GM19324 (cell line): ENCODE results near the gene MINDY4.

Experiments
- ATAC-seq: cut with Tn5 transposase; IDR thresholded peaks from one replicate; pipeline ENCODE4 v1.9.1; 2021; ENCODE audit warnings: mild to moderate bottlenecking, moderate library complexity; ENCODE audit not compliant: unreplicated experiment, low FRiP score

MINDY4 gene

GRCh38 chr7:30894866-30895605 is 123.8 kb downstream of the MINDY4 start:
- no peak for ATAC-seq

- ATAC-seq: no peak
These were observed 124.8 kb downstream of the MINDY4 start for GRCh38 chr7:30896036-30896435.

- no peak for ATAC-seq
These were observed 125.8 kb downstream of the MINDY4 start for GRCh38 chr7:30896783-30897637.

GRCh38 chr7:30897770-30898169 is 126.6 kb downstream of the MINDY4 start:
- no peak for ATAC-seq

- ATAC-seq: no peak
These were observed 127.2 kb downstream of the MINDY4 start for GRCh38 chr7:30898411-30898810.

GRCh38 chr7:30899066-30899465 is 127.8 kb downstream of the MINDY4 start:
- ATAC-seq: no peak

GRCh38 chr7:30899630-30900029 is 128.4 kb downstream of the MINDY4 start:
- no peak for ATAC-seq

GRCh38 chr7:30900053-30900452 is 128.8 kb downstream of the MINDY4 start:
- ATAC-seq: no peak

- no peak for ATAC-seq
These were observed 129.7 kb downstream of the MINDY4 start for GRCh38 chr7:30900803-30901362.

GRCh38 chr7:30901856-30902255 is 130.6 kb downstream of the MINDY4 start:
- ATAC-seq: no peak

- no peak for ATAC-seq
These were observed 131.2 kb downstream of the MINDY4 start for GRCh38 chr7:30902466-30902865.

GRCh38 chr7:30903146-30903545 is 131.9 kb downstream of the MINDY4 start:
- no peak for ATAC-seq

- no peak for ATAC-seq
These were observed 133.3 kb downstream of the MINDY4 start for GRCh38 chr7:30904561-30904960.

- ATAC-seq: no peak
These were observed 134.1 kb downstream of the MINDY4 start for GRCh38 chr7:30905078-30906012.

- no peak for ATAC-seq
These were observed 134.8 kb downstream of the MINDY4 start for GRCh38 chr7:30906014-30906413.

GRCh38 chr7:30906515-30907240 is 135.5 kb downstream of the MINDY4 start:
- no peak for ATAC-seq

GRCh38 chr7:30907527-30908267 is 136.5 kb downstream of the MINDY4 start:
- no peak for ATAC-seq

- no peak for ATAC-seq
These were observed 137.5 kb downstream of the MINDY4 start for GRCh38 chr7:30908681-30909080.

- no peak for ATAC-seq
These were observed 138.2 kb downstream of the MINDY4 start for GRCh38 chr7:30909431-30909830.
